ENCODE measurements around the gene PTGFRN.
"Not testable (repeated sequence)": the region's sequence is repeated elsewhere in the genome, so short reads cannot be mapped to it uniquely, and the experiment has no call there.

PTGFRN gene

DNA sequence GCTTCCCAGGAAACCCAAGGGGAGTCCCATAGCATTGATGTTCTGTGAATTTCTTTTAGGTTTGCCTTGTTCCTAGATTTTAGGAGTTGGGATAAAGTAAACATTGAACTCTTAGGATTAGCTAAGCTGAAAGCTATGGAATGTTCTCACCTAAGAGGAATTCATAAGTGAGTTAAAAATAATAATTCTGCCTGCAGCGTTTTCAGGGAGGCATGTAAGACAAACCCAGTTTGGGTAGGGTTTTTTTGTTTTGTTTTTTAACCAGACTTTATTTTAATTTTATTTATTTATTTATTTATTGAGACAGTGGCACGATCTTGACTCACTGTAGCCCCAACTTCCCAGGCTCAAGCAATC lies 62.9 kb downstream of the PTGFRN start:
- no peak for DNase-seq

- not testable (repeated sequence) for DNase-seq
Observed at GRCh38 chr1:116980309-116980708, 70.6 kb downstream of the PTGFRN start.

GRCh38 chr1:116981521-116982037 lies 71.9 kb downstream of the PTGFRN start:
- DNase-seq, result no peak

- DNase-seq, result peak in 1 of 5 experiments; percentile 10
Observed at GRCh38 chr1:116982319-116983004, 72.7 kb downstream of the PTGFRN start.

GRCh38 chr1:116983112-116983511 lies 73.4 kb downstream of the PTGFRN start:
- no peak for DNase-seq

DNA sequence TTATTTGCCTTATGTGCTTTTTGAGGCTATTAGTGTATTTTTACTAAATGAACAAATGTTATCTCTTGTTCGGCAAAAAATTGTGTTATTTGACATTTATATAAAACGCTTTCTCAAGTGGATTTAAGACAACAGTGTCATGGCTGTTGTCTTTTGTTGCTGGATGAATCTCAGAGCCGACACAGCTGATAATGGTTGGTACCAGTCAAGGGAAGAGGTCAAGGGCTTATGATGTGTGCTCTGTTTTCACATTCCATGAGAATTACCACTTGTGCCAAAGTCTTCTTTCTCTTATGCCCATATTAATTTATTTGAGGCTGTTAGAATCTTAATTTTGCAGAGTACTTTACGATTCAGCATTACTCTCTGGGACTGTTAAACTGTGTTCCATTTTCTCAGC lies 74.0 kb downstream of the PTGFRN start:
- no peak for DNase-seq

DNA sequence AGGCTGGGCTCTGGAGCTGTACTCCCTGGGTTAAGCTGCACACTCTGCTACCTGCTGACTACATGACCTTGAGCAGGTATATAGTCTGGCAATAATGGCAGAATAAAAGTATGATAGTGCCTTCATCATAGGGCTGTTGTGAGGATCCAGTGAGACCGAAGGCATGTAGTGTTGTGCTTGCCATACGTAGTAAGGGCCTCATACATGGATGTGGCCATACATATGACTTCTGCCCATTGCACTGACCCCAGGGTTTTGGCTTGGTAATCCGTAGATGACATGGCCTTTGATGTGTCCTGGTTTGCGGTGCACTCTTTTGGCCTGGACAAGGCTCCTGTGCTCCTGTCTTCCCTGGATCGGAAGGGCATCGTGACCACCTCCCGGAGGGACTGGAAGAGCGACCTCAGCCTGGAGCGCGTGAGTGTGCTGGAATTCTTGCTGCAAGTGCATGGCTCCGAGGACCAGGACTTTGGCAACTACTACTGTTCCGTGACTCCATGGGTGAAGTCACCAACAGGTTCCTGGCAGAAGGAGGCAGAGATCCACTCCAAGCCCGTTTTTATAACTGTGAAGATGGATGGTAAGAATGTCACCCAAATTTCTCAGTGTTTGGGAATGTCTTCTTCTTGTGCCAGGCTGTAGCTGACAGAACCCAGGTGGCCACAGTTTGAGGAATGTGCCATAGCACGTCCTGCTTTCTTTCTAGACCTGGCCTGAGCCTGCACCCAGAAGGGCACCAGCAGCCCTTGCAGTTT lies 74.9 kb downstream of the PTGFRN start:
- no peak for DNase-seq

- peak in 3 of 5 experiments; percentile 13 to 52 (median 24) for DNase-seq
Observed at GRCh38 chr1:116986421-116987255, 76.9 kb downstream of the PTGFRN start.

- DNase-seq, result peak; percentile 32 to 89 (median 49)
Observed at GRCh38 chr1:116987256-116987555, 77.5 kb downstream of the PTGFRN start.

DNA sequence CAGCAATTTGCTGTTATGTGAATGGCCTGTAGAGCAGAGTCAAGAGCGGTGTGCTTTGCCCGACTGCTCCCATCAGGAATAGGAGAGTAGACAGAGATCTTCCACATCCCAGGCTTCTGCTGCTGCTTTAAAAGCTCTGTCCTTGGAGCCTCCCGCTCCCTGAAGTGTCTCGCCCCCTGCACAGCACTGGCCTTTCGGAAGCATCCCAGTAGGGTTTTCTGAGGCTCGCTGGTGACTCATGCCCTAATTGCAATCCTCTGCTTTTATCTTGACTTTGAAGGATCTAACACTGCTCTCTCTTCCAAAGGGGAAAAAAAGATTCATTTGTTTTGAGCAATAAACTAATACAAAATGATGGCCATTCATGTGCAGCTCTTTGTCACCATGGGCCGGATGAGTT lies 78.5 kb downstream of the PTGFRN start:
- no peak for DNase-seq

DNA sequence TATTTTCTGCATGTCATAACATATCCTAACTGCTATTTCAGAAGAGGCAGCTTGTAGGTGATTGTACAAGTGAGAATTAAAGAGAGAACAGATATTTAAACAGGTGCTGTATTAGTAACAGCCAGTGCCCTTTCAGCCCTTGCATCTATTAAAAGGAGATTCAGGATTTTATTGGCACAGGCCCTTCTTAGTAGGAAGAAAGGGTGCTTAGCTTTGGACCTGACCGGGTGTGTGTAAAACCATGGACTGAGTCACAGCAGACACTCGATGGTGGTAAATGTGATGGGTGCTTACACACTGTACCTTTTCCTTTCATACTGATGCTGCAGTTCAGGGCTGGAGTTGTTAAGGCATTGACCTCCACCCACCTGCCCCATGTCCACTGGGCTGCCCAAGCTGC lies 79.2 kb downstream of the PTGFRN start:
- DNase-seq, result no peak

DNA sequence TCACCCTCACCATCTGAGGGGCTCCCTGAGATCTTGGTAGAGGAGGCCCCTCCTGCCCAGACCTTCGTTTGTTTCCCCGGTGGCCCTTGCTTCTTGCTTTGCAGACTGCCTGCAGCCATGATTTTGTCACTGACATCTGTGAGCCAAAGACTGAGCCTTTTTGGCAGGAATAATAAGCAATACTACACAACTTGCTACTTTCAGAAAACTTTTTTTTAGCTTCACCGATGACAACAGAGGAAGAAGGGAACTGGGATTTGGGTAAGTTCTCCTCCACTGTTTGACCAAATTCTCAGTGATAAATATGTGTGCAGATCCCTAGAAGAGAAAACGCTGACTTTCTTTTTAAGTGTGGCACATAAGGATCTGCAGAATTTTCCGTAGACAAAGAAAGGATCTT lies 80.1 kb downstream of the PTGFRN start:
- no peak for DNase-seq

GRCh38 chr1:116990612-116991151 lies 81.0 kb downstream of the PTGFRN start:
- DNase-seq, result no peak

GRCh38 chr1:116991171-116991845 lies 81.6 kb downstream of the PTGFRN start:
- no peak for DNase-seq

GRCh38 chr1:116991918-116992317 lies 82.2 kb downstream of the PTGFRN start:
- DNase-seq, result no peak

DNA sequence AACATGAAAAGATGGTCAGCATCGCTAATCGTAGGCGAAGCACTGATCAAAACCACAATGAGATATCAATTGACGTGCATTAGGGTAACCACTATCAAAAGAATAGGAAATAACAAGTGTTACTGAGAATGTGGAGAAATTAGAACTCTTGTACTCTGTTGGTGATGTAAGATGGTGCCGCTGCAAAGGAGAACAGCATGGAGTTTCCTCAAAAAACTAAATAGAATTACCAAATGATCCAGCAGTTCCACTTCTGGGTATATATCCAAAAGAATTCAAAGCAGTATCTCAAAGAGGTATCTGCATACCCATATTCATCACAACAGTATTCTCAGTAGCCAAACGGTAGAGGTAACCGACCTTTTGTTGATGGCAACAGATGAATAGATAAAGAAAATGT lies 83.6 kb downstream of the PTGFRN start:
- no peak for DNase-seq

DNA sequence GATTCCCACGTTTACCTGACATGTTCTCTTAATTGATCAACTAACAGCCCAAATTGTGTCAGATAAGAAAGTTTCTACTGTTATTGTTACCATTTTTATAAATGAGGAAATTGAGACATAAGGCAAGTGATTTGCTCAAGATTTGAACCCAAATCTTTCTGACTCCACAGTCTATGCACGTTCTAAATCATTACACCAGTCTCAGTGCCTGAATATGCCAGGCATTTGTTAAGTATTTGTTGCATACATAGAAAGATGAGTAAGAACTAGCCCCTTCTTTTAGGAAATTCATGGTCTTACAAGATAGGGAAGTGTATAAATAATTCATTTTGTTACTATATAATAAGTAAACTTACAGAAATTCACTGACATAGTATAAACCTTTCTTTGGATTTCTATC lies 84.7 kb downstream of the PTGFRN start:
- no peak for DNase-seq

DNA sequence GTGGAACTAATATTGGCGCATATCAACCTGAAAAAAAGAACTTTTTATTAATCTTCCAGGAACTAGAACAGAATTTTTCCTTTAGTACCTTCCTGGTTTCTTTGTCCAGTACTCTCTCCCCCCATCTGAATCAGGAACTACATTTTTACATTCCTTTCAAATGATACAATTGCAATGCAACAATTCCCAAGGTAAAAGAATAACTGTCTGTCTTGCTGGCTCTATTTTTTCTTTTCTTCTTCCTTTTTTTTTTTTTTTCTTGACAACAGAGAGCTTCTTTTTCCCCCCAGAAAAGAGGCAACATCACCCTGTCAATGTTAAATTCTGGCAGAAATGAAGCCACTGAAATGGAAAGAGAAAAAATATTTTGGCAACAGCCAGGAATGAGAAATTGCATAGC lies 87.3 kb downstream of the PTGFRN start:
- DNase-seq, result no peak

GRCh38 chr1:116997636-116998035 lies 87.9 kb downstream of the PTGFRN start:
- no peak for DNase-seq

GRCh38 chr1:116999596-116999995 lies 89.9 kb downstream of the PTGFRN start:
- no peak for DNase-seq

GRCh38 chr1:117000142-117000541 lies 90.4 kb downstream of the PTGFRN start:
- no peak for DNase-seq

- DNase-seq, result peak in 1 of 5 experiments; percentile 88
Observed at GRCh38 chr1:117001254-117001927, 91.7 kb downstream of the PTGFRN start, which contains the start of gene CD101. Gene CD101 (plus strand): TSS chr1:117001760. CDS start chr1:117001818, 58 bp downstream.

Data from T-helper 2 cell (primary cell).